Tibial artery (tissue), 4 donors: Measurements from ENCODE around the gene DOCK10.
A peak's percentile ranks its signal among the peaks of the same experiment; 100 is the strongest.

Experiments
- DNase-seq, 2 donors: peaks; one replicate each; pipeline ENCODE4 v3.0.0-alpha.2; 2019
- H3K27ac ChIP-seq, 2 donors: fragments of 200-600 bp; sonication (generic) in 1 of 2; 1 replicate in 1 of 2; 2 replicates in 1 of 2; pipeline ENCODE4 v1.5.1; 2018 to 2019; ENCODE audit warnings: mild to moderate bottlenecking in 1 of 2
- H3K27me3 ChIP-seq, 2 donors: fragments of 200-600 bp; sonication (generic) in 1 of 2; one replicate each; pipeline versions ENCODE4 v1.5.1 to v1.6.0; 2016 to 2019
- H3K36me3 ChIP-seq, 3 donors: fragments of 200-600 bp; sonication (generic) in 2 of 3; one replicate each; pipeline ENCODE4 v1.5.1; 2016 to 2019; ENCODE audit warnings: mild to moderate bottlenecking in 2 of 3
- H3K4me1 ChIP-seq, 4 donors: fragments of 200-600 bp; sonication (generic) in 2 of 4; 1 replicate in 3 of 4; 2 replicates in 1 of 4; pipeline ENCODE4 v1.5.1; 2016 to 2019
- H3K4me3 ChIP-seq, 2 donors: fragments of 200-600 bp; sonication (generic) in 1 of 2; 1 replicate in 1 of 2; 2 replicates in 1 of 2; pipeline ENCODE4 v1.5.1; 2018 to 2019; ENCODE audit warnings: mild to moderate bottlenecking in 2 of 2
- H3K9me3 ChIP-seq, 3 donors: fragments of 200-600 bp; sonication (generic) in 1 of 3; one replicate each; pipeline ENCODE4 v1.5.1; 2016 to 2019
- intact Hi-C: fragments of 100-400 bp; cut with DNase I; formaldehyde crosslinking; loops from one replicate; pipeline ENCODE4 v1.15.0; 2023; ENCODE audit warnings: low total_unique reads
- TF ChIP-seq, protein P1 (sequence below), 2 experiments: fragments of 200-600 bp in 1 of 2; fragments of 450-650 bp in 1 of 2; IDR thresholded peaks; one replicate each; pipeline ENCODE4 v1.5.1; 2017 to 2019; ENCODE audit warnings: antibody characterized with exemption in 2 of 2, mild to moderate bottlenecking in 1 of 2, moderate library complexity in 1 of 2

Gene DOCK10

DNA sequence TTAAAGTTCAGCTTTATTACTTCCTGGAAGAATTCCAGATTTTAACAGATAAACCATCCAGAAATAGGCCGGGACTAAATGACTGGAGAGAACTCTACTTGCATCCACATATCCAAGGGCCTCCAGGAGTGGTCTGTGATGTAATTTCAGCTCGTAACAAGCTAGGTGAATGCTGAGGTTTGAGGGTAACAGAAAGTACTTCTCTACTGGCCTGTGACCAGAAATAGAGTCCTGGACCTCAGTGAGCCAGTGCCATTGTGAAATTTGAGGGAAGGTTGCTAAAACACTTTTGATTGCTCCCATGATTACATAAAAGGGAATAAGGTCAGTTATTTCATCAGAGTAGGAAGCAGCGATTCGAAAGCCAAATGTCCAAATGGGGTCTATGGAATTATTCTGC, 158.1 kb downstream of the DOCK10 start:
- Histone ChIP-seq H3K4me1 (peaks cover 0 to 48% (median 8%) of the 10 kb centered on the region in 4 donors), H3K27ac (peak overlapping the region in 1 of 2 donors; percentile 37), H3K27me3 (no peaks in the 10 kb centered on the region), H3K4me3 (no peak overlapping the region), H3K36me3 (peaks cover 0 to 9% (median 4%) of the 10 kb centered on the region in 3 donors), H3K9me3 (no peaks in the 10 kb centered on the region)
- TF ChIP-seq, protein P1, sequence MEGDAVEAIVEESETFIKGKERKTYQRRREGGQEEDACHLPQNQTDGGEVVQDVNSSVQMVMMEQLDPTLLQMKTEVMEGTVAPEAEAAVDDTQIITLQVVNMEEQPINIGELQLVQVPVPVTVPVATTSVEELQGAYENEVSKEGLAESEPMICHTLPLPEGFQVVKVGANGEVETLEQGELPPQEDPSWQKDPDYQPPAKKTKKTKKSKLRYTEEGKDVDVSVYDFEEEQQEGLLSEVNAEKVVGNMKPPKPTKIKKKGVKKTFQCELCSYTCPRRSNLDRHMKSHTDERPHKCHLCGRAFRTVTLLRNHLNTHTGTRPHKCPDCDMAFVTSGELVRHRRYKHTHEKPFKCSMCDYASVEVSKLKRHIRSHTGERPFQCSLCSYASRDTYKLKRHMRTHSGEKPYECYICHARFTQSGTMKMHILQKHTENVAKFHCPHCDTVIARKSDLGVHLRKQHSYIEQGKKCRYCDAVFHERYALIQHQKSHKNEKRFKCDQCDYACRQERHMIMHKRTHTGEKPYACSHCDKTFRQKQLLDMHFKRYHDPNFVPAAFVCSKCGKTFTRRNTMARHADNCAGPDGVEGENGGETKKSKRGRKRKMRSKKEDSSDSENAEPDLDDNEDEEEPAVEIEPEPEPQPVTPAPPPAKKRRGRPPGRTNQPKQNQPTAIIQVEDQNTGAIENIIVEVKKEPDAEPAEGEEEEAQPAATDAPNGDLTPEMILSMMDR (IDR thresholded peaks at IDR 0.05), result no peak
- no peak for DNase-seq
- intact Hi-C loops, result no loop called here

GRCh38 chr2:224883700-224884099, 158.6 kb downstream of the DOCK10 start:
- H3K27me3 ChIP-seq, result no peaks in the 10 kb centered on the region
- DNase-seq, result no peak
- no peaks in the 10 kb centered on the region for H3K9me3 ChIP-seq

GRCh38 chr2:224883172-224883516, 159.1 kb downstream of the DOCK10 start:
- no peaks in the 10 kb centered on the region for H3K27me3 ChIP-seq
- peaks cover 4 to 9% (median 5%) of the 10 kb centered on the region in 3 donors for H3K36me3 ChIP-seq
- peaks cover 0 to 48% (median 8%) of the 10 kb centered on the region in 4 donors for H3K4me1 ChIP-seq
- peak overlapping the region; percentile 37 to 40 for H3K27ac ChIP-seq
- TF ChIP-seq, protein P1 (IDR thresholded peaks at IDR 0.05), result no peak
- no peak overlapping the region for H3K4me3 ChIP-seq
- no peak for DNase-seq
- intact Hi-C loops, result no loop called here
- H3K9me3 ChIP-seq, result no peaks in the 10 kb centered on the region

More at GRCh38 chr2:224883700-224884099, 158.6 kb downstream of the DOCK10 start:
- intact Hi-C loops, result no loop called here
- TF ChIP-seq, protein P1 (IDR thresholded peaks at IDR 0.05), result no peak
- no peak overlapping the region for H3K4me3 ChIP-seq
- peak overlapping the region in 1 of 2 donors; percentile 37 for H3K27ac ChIP-seq
- peaks cover 0 to 9% (median 4%) of the 10 kb centered on the region in 3 donors for H3K36me3 ChIP-seq
- peaks cover 0 to 48% (median 8%) of the 10 kb centered on the region in 4 donors for H3K4me1 ChIP-seq

DNA sequence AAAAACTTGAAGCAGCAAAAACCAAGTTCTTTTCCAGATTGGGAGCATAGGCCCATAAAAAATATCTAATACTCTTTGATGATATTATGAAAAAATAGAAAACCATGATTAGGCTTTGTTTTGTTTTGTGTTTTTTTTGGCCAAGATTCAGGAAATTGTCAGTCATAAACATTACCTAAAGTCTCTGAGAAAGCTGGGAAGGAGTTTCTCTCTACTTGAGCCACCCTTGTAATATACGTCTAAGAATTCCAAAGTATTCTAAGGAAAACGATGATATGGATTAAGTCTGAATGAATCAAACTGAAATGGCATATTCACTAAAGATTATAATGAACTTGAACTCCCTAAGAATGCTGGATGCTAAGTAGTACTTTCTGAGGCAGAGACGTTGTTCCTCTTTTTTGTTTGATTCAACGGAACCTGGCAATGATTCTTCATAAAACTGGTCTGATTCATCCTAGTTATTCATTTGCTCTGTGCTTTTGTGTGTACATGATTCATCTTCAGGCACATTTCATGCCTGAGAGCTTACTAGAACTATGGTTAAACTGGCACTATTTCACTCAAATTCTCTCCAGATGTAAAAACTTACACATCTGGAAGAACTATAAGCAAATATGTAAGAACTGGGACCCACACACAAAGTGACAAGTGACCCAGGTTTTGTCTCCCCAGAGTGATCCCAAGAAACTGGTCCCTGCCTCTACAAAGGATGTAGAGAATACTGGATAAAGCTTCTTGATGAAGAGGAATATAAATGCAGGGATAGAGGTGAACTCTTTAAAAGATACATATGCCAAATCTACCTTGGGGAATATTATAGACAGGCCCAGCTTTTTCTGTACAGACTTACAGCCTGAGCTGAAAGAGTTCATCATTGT, 159.7 kb downstream of the DOCK10 start:
- Histone ChIP-seq H3K4me3 (no peak overlapping the region), H3K27me3 (no peaks in the 10 kb centered on the region), H3K36me3 (peaks cover 4 to 9% (median 6%) of the 10 kb centered on the region in 3 donors), H3K9me3 (no peaks in the 10 kb centered on the region), H3K27ac (peak overlapping the region; percentile 37 to 40), H3K4me1 (peaks cover 0 to 47% (median 8%) of the 10 kb centered on the region in 4 donors)
- TF ChIP-seq, protein P1 (IDR thresholded peaks at IDR 0.05), result no peak
- no peak for DNase-seq
- intact Hi-C loops, result no loop called here

DNA sequence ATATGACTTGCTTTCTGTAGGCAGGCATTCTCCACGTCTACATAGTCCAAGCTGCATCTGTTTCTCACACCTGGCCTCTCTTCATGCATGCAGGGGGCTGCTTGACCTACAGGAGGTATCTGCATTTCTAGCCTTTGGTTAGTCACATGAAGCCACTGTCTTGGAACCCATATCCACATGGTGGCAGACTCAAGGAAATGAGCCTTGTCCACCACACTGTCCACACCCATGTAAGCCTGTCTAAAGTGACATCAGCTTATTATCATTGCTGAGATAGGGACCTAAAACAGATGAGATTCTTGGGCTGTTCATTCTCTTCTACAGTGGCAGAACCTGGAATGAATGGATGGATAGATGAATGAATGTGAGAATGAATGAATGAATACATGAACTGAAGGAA, 160.4 kb downstream of the DOCK10 start:
- Histone ChIP-seq H3K36me3 (peaks cover 5 to 9% (median 6%) of the 10 kb centered on the region in 3 donors), H3K4me3 (no peak overlapping the region), H3K27ac (peak overlapping the region; percentile 37 to 40), H3K9me3 (no peaks in the 10 kb centered on the region), H3K4me1 (peaks cover 0 to 40% (median 7%) of the 10 kb centered on the region in 4 donors), H3K27me3 (no peaks in the 10 kb centered on the region)
- intact Hi-C loops, result no loop called here
- TF ChIP-seq, protein P1 (IDR thresholded peaks at IDR 0.05), result no peak
- DNase-seq, result no peak
